Suppressor macrophage treated with lipopolysaccharide for 4 hours (primary cell): ENCODE data around the gene BEGAIN.
A peak's percentile ranks its signal among the peaks of the same experiment; 100 is the strongest.

Experiments used
- DNase-seq: peaks from one replicate; pipeline ENCODE4 v3.0.0-alpha.2; 2020

The BEGAIN gene, protein sequence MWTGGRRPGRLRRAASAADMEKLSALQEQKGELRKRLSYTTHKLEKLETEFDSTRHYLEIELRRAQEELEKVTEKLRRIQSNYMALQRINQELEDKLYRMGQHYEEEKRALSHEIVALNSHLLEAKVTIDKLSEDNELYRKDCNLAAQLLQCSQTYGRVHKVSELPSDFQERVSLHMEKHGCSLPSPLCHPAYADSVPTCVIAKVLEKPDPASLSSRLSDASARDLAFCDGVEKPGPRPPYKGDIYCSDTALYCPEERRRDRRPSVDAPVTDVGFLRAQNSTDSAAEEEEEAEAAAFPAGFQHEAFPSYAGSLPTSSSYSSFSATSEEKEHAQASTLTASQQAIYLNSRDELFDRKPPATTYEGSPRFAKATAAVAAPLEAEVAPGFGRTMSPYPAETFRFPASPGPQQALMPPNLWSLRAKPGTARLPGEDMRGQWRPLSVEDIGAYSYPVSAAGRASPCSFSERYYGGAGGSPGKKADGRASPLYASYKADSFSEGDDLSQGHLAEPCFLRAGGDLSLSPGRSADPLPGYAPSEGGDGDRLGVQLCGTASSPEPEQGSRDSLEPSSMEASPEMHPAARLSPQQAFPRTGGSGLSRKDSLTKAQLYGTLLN

DNA sequence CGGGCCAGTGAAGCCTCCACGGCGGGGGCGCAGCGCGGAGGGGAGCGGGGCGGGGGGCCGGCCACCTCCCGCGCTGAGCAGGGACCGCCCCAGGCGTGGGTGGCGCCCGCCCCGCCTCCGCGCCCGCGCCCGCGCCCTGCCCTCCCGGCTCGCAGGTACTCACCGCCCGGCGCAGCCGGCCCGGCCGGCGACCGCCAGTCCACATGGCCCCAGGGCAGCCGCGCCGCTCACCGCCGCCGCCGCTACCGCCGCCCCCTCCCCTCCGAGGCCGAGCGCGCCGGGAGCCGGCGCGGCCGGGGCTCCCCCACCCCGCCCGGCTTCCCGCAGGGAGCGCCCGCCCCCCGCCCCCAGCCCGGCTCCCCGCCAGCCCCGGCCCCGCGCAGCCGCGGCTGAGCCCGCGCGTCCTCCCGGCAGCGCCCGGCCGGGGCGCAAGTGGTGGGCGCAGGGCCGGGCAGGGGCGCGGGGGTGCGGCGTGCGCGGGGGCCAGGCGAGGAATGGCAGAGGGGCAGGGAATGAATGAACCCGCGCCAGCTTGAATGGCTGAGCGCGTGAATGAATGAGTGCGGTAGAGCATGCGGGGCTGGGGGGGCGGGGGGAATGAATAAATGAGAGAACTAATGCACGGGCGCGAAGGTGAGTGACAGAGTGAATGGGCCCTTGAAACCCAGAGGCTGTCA, at the start of gene BEGAIN:
BEGAIN (minus strand) TSS at position 332 of the 677 bp plus-strand sequence; CDS start at position 205, 127 bp downstream.
- no peak for DNase-seq

DNA sequence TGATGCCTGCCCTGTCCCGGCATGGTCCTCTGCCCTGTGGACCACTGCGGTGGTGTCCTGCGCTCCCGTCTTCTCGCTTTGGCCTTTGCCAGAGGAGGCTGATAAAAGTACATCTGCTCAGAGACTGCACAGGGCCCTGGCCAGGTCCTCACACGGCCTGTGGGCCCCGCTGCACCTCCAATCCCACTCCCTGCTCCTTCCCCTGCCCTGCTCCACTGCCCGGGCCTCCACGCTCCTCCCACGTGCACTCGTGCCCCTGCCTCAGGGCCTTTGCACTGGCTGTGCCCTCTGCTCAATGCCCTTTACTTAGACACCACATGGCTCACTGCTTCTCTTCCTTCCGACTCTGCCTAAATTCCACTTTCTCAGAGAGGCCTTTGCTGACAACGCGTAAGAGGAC, 49.3 kb upstream of the BEGAIN start:
- no peak for DNase-seq

DNA sequence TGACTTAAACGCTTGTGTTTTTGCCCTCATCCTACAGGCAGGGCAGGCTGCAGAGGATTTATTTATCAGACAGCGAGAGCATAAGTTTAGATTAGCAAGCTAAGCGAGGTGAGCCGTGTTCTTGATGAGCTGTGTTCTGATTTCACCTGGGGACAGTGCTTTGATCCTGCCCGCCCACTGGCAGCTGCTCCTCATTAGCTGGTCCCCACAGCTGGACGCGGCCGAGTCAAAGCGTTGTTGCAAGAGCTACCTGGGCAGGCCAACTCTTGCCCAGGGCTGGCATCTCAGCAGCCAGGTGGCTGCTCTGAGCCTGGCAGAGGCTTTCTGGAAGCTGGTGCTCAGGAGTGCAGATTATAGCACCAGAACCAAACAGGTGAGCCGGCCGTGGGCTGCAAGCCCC, 46.8 kb upstream of the BEGAIN start:
- DNase-seq: no peak

DNA sequence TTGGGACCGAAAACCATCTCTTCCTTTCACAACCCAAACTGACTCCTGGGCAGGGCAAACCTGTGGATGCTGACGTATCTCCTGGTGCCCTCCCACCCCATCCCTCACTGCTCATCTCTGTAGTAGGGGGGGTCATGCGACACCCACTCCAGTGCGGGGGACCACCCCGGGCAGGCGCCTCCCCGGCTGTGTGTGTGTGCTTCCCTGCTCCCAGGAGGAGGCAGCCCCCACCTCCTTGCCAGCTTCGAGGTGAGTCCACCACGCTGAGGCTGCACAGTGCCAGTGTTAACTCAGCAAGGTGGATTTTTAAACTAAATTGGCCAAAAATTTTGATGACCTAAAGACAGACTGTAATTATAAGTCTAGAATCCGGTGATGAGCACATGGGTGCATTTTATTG, 46.2 kb upstream of the BEGAIN start:
- DNase-seq: no peak

DNA sequence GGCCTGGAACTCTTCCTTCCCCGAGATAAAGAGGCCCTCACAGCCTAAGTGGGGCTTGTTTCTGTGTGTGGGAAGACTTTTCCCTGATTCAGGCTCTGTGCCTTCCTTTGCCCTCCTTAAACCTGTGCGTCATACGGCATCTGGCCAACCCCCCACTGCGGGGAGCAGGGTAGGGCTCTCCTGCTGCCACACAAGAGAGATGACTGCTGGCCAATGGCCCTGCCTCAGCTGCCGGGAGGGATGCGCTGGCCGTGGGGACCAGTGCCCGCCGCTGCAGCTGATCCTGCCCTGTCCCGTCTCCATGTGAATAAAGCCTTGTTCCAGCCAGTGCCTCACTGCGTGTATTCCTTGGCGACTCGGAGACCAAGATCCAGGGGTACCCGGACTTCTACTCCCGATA, 42.5 kb upstream of the BEGAIN start:
- no peak for DNase-seq

DNA sequence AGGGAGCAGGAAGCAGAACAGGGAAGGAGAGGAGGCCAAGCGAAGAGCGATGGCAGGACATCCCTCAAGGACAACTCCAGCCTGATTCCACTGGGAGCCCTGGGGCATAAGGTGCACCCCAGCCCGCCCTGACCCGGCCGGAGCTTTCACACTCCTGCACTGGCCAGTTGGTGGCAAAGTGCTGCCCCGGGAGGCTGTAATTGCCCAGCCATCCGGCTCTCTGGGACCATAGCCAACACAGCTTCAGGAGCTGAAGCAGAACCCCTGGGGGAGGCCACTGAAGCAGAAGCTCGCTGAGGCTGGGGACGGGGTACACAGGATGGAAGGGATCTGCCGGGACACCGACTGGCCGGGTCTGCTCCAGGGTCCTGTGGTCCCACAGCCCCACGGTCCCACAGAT, 41.9 kb upstream of the BEGAIN start:
- DNase-seq: no peak

DNA sequence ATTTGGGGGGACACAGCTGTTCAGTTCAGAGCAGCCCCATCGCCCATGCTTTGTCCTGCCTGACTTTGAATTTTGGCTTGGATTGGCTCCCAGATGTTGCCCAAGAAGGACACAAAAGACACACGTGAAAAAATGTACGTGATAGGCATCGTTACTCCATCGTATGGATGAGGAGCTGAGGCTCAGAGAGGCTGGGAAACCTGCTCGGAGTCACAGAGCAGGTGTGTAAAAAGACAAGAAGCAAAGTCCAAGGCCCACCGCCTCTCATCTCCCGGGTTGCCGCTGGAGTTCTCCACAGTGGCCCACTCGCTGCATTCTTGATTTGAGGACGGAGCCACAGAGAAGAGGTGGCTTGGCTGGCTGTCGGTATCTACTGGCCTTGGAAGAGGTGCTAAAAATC, 41.0 kb upstream of the BEGAIN start:
- DNase-seq: no peak

DNA sequence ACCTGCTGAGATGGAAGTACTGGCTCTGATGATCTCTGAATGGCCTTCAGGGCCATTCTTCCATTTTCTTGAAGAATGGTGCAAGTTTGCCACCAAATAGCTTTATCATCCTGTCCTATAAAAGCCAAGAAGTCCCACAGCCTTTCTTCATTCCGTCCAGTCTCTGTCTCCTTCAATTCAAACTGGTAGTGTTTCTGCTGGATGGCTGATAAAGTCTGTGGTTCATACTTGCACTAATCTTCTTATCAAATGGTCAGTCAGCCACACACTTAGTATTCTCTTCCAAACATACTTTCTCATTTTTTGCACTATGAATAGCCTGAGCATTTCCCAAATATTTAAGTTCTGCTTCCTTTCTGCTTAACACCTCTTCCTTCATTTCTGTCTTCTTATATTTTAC, 39.4 kb upstream of the BEGAIN start:
- DNase-seq: no peak

DNA sequence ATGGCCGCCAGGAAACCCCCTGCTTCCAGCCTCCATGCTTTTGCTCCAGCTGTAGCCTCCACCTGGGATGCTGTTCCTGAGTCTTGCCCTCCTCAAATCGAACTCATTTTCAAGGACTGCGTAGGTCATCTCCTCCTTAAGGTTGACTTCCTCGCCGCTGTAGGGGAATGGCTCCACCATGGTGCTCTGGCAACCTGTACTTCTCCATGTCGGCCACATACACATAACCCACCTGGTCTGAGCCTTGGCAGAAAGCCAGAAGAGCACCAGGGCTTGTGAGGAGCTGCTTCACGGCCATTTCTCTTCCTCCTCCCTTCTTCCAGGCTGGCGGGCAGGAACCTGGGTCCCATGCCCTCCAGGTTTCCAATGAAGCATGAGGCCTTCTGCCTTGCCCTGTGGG, 36.7 kb upstream of the BEGAIN start:
- no peak for DNase-seq

DNA sequence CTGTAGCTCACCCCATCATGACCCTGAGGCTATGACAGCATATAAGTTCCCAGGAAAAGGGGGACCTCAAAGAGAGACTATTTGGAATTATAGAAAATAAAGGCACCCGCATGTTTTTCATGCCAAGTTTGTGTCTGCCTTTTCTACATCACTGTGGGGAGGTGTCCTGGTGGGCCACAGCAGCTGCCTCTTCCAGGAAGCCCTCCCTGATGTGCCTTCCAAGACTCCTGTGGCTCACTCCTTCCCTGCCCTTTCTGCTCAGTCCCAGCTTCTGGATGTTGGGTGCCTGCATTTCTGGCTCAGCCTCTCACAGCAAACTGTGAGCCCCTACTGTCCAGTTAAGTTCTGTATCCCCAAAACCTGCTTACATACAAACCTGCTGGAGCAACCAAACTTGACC, 36.3 kb upstream of the BEGAIN start:
- DNase-seq: no peak

DNA sequence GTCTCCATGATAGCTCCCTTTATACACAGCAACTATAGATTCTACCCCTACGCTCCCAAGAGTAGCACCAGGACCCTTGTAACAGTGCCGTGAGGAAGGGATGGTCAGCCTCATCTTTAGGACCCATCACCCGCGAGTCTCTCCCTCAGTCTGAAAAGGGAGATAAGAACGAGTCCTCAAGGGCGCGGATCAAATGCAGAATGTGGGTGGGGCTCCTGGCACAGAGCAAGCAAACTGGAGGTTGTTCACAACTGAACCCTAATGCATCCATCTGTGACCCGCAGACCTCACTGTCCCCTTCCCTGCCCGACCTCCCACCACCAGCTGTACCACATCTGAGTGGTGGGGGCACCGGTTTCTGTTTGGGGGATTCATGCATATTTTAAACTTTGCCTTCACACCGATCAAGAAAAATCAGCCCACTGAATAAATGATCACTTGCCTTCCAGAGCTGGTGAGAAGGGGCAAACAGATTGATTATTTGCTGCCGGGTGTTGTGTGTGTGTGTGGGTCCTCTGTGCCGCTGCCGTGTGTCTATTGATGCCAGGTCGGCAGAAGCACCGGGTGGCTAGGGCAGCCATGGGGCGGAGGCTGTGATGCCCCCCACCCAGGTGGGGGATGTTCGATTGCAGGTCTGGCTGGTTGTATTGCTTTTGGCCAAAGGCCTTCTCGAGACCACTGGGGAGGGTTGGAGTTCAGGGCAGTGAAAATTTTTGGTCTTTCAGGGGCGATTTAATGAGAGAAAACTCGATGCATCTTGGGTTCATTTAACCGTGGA, 35.7 kb upstream of the BEGAIN start:
- no peak for DNase-seq

DNA sequence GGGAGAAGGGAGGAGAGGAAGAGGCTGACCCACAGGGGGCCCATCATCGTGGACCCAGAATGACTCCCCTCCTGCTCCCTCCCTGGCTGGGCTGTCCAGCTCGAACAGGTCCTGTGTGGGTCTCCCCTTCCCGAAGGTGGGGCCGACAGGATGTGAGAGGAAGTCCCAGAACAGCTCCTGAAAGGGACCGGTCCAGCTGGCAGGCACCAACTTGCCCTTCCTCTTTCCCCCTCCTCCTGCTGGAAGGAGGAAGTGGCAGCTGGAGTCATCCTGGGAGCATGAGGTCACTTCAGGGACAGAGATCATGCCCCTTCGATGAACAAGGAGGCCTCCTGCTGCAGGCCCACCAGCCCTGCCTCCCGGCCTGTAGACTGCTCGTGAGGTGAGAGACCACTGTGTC, 35.0 kb upstream of the BEGAIN start:
- DNase-seq: peak; percentile 84

DNA sequence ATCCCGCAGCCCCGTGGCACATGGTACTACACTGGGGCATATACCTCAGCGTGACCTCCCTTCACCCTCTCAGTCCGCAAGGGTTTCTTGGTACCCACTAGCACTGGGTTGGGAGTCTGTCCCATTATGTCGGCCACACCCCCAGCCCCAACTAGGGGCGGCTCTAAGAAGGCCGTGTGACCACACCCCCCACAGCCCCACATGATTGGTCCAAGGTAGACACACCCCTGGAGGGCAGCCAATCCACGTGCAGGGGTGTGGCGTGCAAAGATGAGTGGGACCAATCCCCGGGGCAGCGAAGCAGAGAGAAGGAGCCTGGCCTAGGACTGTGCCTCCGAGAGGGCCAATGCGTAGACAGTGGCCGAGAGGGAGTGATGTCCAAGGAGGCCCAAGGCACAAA, 34.6 kb upstream of the BEGAIN start:
- no peak for DNase-seq

DNA sequence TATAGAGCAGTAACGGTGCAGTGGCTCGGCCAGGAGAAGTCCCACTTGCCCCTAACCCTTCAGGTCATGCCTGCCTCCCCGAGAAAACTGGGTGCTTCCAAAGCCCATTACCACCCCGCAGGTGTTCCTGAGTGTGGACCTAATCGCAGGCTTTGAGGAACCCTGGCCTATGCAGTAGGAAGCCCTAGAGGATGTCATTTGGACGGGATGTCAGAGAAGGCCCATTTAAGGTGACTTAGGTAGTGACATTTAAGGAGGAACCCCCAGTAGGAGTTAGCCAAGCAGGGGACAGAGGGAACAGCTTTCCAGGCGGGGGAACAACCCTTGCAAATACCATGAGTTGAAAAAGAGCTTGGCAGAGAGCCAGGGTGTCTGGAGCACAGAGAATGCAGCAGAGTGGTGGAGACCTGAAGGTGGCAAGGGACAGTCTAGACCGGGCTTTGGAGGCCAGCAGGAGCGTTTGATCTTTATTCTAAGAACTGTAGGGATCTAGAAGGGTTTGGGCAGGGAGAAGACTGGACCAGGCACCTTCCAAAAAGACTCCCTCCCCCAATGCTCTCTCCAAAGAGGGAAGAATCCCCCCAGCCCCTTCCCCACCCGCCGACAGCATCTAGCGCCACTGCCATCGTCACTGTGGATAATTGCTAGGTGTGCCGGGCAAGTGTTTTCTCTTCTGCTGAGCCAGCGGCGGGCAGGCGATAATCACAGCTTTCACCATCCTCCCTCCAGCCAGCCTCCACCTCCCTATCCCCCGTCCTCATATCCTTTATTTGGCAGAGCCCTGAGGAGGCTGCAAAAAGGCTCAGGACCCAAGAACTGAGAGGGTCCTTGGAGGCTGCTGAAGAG, 33.3 kb upstream of the BEGAIN start:
- DNase-seq: no peak

DNA sequence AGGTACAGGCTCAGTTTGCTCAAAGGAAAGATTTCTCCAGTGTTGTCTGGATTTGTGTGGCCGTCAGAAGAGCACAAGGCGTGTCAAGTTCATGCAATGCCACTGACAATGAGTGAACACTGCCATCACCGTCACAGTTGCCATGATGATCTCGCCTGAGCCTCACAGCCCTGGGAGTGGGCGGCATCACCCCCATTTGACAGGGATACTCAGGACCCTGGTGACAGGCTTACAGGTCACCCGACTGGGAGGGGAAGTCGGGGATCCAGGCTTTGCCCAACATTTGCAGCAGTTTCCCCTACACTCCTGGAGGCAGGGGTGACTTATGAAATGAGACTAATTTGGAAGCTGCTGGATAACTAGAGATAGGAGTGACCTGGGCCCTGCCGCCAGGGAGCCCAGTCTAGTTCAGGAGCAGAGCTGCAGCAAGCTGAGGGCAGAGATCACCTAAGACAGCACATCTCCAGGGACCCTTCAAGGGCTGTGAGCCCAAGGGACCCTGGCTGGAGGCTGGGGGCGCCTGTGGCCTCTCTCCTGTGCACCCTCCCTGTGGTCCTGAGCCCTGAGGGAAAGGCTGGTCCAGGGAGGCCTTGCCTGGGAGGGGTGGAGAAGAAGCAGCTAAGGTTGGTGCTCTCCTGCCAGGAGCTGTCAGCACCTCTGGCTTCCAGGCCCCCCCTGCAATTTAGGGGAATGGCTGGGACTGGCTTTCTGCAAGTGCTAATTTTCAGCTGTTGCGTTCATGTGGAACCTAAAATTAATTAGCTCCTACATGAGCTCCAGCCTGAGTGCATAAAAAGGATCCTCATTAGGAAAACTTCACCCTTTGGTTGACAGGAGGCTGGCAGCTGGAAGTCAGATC, 32.4 kb upstream of the BEGAIN start:
- peak; percentile 82 for DNase-seq

DNA sequence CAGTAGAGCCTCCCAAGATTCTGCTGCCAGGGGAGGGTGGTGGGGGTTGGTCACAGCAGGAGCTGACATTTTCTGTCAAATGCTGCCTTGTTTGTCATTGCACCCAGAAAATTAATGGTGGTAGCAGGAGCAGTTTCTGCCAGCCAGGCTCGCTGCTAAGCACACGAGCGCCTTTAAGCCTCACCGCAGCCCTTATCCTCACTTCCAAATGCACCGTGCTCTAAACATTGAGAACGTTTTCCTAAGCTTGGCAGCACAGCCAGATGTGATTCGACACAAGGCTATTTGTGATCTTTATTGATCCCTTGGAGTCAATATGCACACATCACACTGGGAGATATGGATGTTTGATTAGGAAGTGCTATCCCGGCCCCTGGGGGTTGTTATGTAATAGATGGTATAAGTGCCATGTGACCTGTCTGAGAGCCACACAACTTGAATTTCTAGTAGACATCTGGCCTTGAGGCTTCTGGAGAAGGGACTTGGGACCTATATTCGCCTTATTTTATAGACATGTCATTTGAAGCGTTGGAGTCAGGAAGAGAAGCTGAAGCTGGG, 31.6 kb upstream of the BEGAIN start:
- no peak for DNase-seq

DNA sequence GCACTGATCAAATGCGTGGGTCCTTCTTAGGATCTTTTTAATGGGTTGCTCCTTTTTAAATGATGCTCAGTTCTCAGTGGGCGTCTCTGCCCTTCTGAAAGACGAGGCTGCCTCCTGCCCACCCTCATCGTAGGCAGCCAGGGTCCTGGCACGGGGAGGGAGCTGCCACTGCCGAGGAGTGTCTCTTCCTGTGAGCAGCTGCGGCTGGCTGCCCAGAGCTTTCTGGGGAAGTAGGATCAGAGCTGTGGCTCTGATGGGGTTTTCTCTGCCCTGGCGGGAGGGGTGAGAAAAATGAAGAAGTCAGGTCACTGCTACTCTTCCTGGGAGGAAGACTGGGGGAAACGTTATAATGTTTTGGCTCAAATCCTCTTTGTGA, 31.1 kb upstream of the BEGAIN start:
- peak; percentile 86 for DNase-seq

DNA sequence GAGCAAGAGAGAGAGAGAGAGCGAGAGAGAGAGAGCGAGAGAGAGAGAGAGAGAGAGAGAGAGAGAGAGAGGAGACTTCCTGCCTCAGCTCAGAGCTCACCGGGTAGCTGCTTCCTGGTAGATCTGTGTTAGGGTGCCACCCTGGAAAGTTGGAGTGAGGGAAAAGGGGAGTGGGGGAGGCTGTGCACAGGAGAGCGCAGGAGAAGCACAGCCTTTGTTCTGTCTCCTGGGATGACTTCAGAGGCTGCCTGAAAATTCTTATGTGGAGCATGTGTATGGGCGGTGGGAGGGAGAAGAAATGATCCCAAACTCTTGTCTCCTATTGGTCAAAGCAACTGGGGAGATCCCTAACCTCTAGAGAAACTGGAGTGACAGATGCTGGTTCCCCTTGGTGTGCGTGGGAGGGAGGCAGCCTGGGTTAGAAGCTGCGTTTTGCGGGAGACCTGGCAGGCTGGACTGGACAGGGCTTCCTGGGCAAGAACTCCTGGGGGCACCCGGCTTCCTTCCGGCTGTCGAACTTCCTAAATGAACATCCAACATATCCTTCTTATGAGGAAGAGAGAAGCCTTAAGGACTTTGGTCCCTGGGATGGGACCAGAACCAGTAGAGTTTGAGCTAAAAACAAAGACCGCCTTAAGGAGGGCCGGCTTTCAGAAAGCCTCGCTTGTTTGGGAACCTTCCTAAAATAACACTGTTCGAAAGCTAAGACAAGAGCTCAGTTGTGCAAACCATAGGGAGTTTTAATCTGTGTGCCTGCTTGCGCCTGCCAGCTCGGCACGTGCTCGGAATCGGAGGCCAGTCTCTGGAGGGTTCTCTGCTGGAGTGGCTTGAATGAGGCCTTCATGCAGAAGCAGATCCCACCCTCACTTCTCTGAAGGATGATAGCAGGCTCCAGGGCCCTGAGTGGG, 30.4 kb upstream of the BEGAIN start:
- peak; percentile 69 for DNase-seq

DNA sequence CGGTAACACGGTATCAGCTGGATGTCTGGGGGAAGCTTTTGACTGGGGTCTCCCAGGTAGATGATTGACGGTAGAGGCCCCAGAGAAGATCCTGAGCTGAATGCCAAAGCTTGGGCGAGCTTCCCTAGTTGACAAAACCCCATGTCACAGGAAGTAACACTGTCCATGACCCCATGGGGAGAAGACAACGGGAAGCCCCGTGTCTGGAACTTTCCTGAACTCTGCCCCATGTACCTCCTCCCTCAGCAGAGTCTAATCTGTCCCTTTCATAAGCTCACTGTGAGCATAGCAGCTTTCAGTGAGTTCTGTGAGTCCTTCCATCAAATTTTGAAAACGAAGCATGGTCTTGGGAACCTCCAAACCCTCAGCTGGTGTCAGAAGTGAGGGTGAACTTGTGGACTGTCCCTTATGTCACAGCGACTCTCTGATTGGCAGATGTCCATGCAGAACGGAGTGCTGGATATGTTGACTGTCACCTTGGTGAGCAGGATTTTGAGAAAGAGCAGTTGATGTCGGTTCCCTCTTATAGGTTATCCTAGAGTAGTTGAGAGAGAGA, 29.7 kb upstream of the BEGAIN start:
- DNase-seq: peak; percentile 46
